ENCODE measurements around the gene NCBP3.
A peak's percentile ranks its signal among the peaks of the same experiment; 100 is the strongest.
"Not testable (repeated sequence)": the region's sequence is repeated elsewhere in the genome, so short reads cannot be mapped to it uniquely, and the experiment has no call there.

Gene NCBP3

DNA sequence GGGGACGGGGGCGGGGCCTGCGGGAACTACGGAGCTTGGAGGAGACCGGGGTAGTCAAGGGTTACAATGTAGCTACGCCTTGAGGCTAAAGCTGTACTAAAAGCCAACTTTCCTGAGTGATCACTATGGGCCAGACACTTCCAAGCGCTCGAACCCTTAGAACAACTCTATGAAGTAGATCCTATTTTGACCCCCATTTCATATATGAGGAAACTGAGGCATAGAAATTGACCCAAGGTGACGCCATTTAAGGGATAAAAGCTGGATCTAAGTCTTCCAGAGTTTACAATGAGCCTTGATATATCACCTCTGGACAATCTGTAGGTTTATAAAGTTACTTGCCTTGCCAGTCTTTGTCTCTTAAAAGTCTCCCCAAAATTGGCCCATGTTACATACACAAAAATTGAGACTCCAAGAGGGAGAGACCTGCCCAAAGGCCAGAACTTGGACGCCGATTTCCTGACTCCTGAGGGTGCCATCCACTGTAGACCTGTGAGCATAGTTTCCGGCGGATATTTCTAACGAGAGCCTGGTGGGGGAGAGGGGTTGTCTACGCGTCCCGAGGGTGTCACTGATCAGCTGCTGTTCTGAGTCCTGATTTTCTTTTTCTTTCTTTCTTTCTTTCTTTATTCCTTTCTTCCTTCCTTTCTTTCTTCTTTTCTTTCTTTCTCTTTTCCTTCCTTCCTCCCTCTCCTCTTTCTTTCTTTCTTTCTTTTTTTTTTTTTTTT lies 555 bp upstream of the NCBP3 start:
- DNase-seq: no peak

DNA sequence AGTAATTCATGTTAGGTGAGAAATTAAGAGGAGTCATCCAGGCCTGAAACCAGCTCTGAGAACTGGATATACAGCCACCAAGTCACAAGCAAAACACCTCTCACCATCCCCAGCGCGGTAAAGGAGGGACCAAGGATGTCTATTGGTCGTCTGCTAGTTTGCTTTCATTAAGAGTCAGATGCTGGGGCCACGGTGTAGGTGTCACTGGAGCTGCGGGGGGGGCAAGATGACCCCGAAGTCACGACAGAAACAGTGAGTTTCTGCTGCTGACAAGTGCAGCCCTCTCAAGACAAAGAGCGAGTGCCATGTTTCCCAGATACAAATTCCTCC lies 790 bp downstream of the NCBP3 start:
- DNase-seq: peak; percentile 34

DNA sequence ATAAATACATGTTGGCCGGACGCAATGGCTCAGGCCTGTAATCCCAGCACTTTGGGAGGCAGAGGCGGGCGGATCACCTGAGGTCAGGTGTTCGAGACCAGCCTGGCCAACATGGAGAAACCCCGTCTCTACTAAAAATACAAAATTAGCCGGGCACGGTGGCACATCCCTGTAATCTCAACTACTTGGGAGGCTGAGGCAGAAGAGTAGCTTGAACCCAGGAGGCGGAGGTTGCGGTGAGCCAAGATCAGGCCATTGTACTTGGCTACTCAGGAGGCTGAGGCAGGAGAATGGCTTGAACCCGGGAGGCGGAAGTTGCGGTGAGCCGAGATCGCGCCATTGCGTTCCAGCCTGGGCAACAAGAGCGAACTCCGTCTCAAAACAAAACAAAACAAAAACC lies 1.5 kb downstream of the NCBP3 start:
- not testable (repeated sequence) for DNase-seq

DNA sequence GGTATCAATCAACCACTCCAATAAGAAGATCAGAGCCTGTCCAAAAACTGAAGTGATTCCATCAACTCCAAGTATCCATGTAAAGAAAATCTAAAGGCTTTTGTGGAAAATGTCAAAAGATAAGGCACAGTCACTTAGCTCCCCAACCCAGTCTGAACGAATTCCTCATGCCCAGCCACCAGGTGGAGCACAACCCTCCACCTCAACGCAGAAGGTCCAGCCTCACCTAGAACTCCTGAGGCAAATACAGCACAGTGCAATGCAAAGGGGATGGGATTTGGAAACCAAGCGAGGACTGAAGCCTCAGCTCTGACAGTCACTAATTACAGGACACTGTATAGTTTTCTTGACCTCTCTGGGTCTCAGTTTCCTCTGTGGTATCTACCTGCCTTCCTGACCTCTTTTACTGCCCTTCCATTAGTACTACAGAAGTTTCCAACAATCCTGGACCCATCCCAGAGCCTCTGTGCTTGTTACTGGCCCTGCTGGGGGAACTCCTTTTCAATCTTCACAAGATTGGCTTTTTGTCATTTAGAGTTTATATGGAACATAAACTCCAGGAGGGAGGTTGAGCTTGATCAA lies 2.0 kb downstream of the NCBP3 start:
- peak; percentile 62 for DNase-seq

DNA sequence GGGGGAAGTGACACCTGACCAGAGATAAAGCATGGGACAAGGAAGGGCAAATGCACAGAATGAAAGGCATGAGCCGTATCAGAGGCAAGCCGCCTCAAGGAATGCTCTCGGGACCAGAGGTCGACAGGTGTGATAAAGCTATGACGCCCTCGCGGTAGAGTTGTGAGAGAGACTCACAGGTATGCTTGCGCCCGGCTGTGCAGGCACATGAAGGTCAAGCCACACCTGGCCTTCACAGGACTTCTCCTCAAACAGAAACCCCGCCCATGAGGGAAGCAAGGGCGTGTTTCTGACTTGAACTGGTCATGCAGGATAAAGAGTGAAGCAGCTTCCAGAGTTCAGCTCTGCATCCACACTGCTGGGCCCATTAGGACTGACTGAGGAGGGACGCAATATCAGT lies 7.8 kb downstream of the NCBP3 start:
- DNase-seq: no peak

DNA sequence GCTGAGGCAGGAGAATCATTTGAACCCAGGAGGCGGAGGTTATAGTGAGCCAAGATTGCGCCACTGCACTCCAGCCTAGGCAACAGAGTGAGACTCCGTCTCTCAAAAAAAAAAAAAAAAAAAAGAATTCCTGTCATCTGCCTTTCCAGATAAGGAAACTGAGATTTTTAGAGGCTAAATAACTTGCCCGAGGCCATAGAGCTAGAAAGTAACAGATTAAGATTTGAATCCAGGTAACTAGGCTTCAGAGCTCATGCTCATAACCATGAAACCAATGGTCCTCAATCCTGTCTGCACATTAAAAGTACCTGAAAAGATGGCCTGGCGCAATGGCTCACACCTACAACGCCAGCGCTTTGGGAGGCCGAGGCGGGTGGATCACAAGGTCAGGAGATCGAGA lies 9.5 kb downstream of the NCBP3 start:
- DNase-seq: no peak

DNA sequence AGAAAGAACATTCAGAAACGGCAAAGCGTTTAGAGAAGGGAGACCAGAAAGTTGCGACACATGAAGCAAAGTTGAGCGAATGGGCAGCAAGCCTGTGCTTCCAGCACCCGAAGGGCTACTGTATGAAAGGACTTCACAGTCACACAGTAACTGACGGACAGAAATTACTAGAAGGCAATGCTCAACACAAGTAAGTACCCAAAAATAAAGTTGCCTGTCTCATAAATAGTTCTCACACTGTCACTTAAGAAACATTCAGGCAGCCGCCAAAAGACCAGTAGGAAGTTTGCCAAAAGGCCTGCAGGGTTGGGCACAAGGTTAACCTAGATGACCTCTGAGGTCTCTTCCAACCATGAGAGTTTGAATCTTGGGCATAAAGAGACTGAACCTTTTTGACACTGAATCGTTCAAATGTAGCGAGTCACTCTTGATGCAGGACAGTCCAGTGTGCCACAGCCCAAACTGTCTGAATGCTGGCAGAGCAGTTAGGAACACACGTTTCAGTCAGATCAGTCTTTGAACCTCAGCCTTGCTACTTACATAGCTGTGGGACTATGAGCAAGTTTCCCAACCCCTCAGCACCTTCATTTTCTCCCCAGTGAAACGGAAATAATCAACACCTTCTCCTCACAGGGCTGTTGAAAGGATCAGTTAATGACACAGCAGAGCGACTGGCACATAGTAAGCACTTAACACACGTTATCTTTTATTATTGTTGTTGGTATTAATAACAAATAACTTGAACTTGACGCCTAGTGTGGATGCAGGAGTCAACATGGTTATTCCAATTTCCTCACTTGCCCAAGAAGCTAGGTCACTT lies 10.4 kb downstream of the NCBP3 start:
- DNase-seq: no peak

DNA sequence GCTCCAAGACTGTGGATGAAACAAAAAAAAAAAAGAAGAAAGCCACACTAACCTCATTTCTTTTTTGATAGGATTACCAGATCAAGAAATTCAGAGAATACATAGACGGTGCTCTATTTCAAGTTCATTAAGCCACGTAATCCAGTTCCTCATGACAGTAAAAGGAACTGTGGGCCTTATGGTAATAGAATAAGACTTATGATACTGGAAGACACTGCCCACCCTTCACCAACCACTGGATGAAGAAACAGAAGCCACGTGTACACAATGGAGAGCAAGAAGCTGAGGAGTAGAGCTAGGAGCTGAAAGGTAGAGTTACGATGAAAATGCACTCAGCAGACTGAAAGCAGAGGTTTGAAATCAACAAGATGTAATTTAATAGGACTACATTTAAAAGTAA lies 11.2 kb downstream of the NCBP3 start:
- no peak for DNase-seq

DNA sequence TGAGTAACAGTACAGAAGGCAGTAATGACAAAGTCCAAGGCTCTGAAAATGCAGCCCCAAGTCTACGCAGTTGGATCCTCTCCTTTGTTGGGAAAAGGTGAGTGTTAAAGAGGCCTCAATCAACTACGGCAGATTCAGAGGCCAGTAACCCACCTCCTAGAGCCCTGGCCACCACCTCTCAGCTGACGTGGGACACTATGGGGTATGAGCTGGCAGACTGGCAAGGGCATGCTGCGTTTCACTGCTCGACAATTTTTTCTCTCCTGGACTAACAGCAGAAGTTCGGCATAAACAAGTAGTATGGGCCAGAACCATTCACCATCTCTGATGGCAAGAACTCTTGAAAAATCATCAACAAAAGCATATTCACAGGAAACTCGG lies 17.2 kb downstream of the NCBP3 start:
- no peak for DNase-seq

DNA sequence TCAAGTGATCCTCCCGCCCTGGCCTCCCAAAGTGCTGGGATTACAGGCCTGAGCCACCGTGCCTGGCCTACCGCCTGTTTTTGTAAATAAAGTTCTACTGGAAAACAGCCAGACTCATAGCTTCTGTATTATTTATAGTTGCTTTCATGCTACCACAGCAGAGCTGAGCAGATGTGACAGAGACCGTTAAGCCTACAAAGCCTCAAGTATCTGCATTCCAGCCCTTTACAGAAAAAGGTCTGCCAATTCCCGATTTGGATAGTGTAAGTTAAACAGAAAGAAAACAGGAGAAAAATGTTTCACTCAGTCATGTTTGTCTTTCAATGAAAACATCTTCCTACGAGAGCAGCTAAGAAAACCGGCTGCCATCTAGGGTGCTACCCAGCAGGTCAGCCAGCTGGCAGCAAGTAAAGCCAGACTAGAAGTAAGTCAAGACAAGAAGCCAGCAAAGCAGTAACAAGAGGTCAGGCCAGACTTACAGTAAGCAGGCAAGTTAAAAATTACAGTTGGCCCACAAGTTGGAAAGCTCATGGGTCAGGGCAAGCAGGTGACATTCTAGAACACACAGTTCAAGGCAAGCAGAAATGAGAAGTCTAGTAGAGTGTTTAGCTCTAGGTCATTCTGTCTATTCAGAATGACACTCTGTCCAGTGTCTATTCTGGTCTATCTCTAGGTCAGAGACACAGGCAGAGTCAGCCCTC lies 17.7 kb downstream of the NCBP3 start:
- no peak for DNase-seq

DNA sequence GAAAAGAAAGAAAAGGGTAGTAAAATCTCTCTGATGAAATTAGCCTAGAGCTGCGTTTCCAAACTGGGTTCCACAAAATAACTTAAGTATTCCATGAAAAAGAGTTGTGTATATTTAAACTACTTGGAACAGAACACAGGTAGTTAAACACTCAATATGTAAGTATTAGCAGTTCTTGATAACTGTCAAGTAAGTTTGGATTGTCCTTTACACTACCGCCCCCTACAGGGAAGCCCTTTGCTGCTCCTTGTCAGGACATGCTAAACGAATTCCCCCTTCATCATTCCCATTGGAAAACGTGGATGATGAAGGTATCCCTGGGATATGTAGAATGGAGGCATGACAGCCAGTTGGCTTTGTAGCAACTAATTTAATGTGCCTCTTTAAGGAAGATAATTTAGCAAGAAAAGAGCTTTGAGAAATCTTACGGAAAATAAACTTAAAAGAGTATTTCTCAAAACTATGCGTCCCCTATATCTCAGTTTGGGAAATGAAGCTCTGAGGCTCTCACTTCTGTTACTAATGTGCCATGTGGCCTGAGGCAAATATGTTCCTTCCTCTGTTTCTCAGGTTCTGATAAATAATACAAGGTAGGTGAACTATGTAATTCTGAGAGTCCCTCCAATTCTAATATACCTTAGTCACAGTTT lies 18.8 kb downstream of the NCBP3 start:
- DNase-seq: peak; percentile 84

DNA sequence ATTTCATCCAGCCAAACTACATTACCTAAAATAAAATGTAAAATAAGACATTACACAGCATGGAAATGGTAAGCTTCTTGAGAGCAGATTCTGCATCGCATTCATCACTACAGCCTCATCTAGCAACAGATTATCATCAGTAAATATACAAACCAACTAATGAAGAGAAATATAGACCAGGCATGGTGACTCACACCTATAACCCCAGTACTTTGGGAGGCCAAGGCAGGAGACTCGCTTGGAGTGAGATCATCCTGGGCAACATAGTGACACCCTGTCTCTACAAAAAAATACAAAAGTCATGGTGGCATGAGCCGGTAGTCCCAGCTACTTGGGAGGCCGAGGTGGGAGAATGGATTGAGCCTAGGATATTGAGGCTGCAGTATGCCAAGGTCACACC lies 19.9 kb downstream of the NCBP3 start:
- no peak for DNase-seq

DNA sequence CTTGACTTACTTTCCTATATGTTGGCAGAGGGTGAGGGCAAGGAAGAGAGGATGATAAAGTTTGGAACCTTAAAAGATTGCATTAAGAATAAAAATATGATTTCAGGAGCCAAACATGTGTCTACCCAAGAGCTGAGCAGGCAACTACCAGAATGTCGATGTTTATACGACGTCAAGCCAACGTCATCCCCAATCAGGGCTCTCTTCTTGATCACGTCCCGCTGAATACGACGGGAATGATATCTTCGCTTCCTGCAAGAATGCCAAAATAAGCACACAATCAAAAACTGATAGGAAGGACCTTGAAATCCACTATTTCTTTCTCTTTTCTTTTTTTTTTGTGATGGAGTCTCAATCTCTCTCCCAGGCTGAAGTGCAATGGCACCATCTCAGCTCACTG lies 24.9 kb downstream of the NCBP3 start:
- no peak for DNase-seq

DNA sequence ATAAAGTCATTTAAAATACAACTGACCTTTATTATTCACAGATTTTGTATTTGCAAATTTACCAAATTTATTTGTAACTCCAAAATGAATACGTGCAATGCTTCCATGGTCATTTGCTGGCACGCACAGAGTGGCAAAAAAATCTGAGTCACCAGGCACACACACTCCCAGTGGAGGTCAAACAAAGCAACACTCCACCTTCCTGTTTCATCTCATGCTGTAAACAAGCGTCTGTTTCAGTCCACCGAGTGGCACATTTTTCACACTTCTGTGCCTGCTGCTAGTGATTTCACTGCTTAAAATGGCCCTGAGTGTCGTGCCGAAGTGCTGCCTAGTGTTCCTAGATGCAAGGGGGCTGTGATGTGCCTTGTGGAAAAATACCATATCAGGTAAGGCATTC lies 27.3 kb downstream of the NCBP3 start:
- no peak for DNase-seq

DNA sequence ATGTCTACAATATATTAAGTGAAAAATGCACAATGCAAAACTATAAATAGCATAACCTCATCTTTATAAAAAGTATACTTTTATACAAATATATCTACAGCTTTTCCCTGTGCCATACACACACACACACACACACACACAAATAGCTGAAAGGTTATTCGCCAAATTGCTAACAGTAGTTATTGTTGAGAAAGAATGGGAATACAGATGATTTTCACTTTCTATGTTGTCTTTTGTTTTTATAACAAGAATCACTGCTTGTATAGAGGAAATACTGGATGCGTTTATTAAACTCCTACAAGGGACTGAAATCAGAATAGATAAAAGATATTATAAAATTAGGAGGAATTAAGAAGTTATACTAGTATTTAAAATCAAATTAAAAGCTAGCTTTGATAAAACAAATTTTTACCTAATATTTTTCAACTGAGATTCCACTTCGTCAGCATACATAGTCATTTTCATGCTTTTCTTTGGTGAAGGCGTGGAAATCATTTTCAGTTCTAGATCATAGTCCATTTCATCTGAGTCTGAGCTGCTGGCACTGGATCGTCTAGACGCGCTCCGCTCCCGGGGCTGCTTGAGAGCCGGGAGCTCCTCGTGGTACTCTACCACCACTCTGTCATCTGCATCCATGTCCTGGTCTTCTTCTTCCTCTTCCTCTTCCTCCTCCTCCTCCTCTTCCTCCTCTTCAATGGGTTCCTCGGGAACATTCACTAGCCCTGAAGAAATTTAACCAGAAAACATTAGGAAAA lies 28.0 kb downstream of the NCBP3 start:
- no peak for DNase-seq

DNA sequence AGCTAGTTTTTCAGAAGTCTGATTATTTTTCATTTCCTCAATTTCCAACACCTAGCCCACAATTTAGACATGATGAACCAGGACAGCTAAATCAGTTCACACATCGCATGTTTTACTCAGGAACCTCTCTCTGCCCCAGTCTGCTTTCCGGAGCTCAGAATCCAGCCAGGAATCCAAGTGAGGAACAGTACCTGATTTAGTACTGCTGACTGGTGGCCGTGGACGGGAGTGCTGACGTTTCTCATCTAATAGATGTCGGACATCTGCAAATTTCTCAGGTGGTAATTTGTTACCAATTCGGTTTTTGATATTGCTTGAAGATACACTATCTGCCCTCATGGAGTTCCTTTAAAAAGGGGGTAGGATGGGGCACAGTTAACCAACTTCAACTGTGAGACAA lies 30.1 kb downstream of the NCBP3 start:
- no peak for DNase-seq

DNA sequence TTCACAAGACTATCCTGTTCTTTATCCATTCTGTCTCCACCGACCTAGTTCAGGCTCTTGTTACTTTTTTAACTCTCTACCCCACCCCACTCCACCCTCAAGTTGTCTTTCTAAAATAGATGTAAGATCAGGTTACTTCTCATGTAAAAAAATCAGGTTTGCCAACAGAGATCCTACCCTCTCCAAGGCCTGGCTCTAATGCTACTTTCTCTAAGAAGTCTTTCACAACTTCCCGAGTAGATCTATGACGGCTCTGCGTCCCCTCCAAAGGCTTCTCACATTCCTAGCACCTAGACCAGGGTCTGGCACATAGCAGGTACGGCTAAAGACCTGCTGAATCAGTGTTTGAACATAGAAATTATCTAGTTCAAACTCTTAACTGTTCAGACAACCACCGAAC lies 30.9 kb downstream of the NCBP3 start:
- DNase-seq: no peak

DNA sequence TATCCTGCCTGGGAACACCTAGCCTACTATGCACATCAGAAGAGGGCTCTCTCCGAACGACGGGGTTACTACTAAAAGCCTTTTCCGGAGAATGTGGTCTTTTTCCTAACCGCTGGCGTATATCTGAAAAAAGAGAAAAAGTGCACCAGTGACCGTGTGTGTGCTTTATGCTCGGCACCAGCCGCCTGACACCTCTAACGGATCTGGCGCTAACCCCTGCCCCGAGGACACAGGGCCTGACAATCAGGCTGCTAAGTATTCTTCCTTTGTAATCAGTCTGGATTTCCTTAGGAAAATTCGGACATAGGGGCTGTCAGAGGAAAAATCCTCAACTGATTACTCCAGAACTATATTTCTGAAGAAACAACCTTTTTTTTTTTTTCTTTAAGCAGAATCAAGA lies 31.7 kb downstream of the NCBP3 start:
- DNase-seq: no peak

DNA sequence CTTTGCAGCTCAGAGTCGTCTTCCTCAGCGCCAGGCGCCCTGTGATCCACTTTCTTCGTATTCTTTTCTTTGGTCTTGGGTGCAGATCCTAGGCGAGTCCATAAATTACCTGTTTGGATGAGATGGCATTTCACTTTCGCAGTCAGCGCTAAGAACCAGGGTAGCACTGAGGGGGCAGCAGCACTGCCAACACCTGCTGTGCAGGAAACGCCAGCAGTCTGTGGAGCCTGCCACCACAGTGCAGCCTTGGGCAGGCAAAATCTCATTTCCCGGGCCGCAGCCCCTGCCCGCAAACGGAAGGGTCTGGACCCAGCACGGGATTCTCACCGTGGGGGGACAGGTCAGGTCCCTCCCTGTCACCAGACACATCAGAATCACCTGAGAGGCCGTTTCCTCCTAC lies 32.9 kb downstream of the NCBP3 start:
- DNase-seq: no peak

DNA sequence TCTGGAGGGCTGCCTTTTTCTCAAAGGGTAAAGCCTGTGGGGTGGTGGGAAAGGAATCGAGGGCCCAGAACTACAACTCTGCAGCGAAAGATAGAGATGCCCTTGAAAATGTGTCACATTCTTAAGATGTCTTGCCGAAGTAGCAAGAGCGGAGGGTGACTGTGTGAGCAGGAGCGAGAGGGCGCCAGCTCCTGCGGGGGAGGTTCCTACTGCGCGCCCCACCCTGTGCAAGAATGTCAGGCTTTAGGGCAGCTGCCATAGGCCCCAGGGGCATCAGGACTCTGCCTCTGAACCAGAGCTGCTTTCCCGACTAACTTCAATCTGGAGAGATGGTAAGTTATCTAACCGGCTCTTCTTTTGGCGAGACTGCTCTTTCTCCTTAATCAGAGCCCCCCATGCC lies 33.3 kb downstream of the NCBP3 start:
- no peak for DNase-seq

DNA sequence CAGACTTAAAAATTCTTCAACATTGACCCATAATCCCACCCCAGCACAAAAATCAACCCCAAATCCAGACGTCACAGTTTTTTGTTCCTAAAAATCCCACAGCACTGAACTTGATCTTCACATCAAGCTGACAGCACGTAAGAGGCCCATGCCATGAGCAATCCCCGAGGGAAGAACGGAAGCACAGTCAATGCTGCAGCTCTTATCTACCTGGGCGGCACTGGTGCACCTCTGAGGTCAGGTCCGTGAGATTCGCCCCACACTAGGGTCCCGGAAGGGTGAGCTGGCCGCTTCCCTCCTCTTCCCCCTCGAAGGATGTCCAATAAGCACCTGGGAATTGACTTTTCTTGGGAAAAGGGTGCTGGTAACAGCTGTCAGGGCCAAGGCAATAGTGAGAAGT lies 33.8 kb downstream of the NCBP3 start:
- DNase-seq: no peak

DNA sequence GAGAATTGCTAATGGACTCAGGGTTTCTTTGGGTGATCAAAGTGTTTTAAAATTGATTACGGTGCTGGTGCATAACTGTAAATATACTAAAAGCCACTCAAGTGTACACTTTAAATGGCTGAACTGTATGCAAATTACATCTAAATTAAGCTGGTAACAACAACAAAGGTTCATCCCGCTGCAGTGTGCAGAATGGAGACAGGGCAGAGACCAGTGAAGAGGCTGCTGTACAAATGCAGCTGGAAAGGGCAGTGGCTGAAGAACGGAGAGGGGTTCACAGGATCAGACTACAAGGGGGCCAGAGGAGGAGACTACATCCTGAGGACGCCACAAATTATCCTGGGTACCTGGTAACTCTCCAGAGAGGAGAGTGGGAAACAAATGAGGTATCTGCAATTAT lies 36.0 kb downstream of the NCBP3 start:
- no peak for DNase-seq

DNA sequence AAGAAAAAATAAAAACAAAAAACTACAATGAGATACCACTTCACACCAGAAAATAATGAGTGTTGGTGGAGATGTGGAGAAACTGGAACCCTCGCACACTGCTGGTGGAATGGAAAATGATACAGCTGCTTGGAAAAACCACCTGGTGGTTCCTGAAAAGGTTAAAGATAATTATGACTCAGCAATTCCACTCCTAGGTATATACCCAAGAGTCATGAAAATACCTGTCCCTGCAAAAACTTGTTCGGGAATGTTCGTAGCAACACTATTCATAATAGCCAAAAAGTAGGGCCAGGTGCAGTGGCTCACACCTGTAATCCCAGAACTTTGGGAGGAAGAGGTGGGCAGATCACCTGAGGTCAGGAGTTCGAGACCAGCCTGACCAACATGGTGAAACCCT lies 36.9 kb downstream of the NCBP3 start:
- no peak for DNase-seq
